ENCODE results near the gene MYOG.

The MYOG gene

GRCh38 chr1:203085528-203086406, at the start of gene MYOG:
MYOG (minus strand) TSS chr1:203086012; CDS start chr1:203085961, 51 bp downstream.
- no peak for DNase-seq (ENCODE audit: low spot score)

DNA sequence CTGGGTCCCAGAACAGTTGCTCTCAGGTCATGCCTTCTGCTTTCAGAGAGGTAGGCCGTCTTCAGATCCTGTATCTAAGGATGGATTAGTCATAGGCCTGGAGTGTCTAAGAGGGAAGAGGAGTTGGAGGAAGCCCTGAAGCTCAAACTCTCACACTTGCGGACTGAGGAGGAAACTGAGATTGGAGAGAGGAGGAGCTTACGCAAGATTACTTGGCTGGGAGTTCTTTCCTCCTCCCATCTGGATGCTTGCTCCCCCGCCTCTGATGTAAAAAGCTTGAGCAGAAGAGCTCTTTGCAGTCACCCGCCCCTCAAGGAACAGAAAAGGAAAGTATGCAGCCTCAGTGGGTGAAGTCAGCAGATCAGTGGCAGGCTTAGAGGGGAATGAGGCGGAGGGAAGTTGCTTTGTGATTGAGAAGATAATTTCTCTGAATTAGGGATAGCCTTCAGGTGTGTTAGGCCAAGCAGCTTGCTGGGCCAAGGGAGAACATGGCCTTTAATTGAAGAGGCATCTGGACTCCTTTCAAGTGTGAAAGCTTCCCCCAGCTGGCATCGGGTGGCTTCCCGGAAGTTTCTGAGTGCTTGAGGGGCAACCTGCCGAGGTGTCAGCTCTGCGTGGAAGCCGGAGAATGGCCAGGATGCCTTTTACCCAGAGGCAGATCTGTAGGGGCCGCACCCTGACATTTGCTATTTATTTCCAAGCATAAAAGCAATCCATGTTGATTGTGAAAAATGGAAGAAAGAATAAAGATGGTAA, 48.3 kb upstream of the MYOG start:
- no peak for DNase-seq (ENCODE audit: low spot score)

DNA sequence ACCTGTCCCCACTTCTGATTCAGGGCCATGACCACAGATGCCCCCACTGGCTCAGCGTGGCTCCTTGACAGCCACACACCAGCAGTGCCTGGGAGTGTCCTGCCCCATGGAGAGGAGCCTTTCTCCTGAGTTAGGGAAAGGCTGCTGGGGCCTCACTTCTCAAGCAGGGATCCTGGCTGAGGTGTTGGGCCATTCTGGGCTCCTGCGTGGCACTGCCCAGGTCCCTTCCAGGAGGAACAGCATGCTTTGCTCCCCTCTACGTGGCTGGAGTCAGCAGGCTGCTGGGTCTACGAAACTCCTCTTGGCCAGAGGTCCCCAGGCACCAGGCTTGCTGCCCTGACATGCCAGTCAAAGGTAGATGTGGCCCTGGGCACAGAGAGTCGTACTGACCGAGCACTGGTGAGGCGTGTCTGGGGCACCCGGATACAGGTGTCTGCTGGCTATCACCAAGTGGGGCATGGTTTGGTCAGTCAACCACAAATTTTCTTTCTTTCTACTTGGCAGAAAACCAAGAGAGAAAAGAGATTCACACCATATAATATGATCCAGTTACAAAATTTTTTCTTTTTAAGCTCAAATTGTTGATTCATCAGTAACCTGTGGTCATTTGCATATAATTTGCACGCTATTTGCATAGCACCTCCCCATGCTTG, 45.9 kb upstream of the MYOG start:
- DNase-seq (ENCODE audit: low spot score), result no peak

GRCh38 chr1:203130358-203130985, 44.7 kb upstream of the MYOG start:
- no peak for DNase-seq (ENCODE audit: low spot score)

DNA sequence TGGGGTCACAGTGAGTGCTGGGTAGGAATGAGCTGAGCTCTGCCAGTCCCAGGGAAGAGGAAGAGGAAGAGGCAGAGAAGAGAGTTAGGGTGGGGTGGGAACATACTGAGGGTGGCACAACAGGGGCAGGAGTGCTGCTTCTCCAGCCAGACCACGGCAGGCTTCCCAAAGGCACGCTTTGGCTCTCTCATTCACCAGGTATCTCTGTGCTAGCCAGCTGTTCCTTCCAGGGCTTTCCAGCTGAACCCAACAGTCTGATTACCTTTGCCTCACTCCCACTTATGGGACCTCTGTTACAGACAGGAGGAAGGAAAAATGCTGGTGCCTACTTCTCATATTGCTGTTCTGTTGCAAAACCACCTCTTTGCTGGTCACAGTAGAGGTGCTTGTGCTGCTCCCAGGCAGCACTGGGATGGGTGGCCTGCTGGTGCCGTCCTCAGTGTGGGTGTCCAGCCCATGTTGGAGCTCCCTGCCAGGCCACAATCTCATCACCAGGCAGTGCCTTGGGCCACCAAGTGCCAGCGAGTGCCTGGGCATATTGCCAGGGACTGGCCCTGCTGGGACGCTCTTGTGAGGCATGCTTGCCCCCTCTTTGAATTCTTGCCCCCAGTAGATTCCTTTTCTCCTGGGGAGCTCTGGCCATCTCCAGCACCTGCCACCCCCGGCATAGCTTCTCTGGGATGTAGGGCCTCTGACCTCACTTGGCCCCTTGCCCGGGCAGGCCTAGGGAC, 43.9 kb upstream of the MYOG start:
- no peak for DNase-seq (ENCODE audit: low spot score)

GRCh38 chr1:203128716-203129500, 43.1 kb upstream of the MYOG start:
- DNase-seq (ENCODE audit: low spot score), result no peak

GRCh38 chr1:203128431-203128715, 42.6 kb upstream of the MYOG start:
- no peak for DNase-seq (ENCODE audit: low spot score)

- DNase-seq (ENCODE audit: low spot score), result peak; percentile 28
These were observed 42.0 kb upstream of the MYOG start, which contains the start of gene ADORA1 for GRCh38 chr1:203127666-203128430. ADORA1 (plus strand) TSS chr1:203127726; CDS start chr1:203128842, 1,116 bp downstream.

- no peak for DNase-seq (ENCODE audit: low spot score)
These were observed 41.3 kb upstream of the MYOG start for GRCh38 chr1:203126866-203127665.

DNA sequence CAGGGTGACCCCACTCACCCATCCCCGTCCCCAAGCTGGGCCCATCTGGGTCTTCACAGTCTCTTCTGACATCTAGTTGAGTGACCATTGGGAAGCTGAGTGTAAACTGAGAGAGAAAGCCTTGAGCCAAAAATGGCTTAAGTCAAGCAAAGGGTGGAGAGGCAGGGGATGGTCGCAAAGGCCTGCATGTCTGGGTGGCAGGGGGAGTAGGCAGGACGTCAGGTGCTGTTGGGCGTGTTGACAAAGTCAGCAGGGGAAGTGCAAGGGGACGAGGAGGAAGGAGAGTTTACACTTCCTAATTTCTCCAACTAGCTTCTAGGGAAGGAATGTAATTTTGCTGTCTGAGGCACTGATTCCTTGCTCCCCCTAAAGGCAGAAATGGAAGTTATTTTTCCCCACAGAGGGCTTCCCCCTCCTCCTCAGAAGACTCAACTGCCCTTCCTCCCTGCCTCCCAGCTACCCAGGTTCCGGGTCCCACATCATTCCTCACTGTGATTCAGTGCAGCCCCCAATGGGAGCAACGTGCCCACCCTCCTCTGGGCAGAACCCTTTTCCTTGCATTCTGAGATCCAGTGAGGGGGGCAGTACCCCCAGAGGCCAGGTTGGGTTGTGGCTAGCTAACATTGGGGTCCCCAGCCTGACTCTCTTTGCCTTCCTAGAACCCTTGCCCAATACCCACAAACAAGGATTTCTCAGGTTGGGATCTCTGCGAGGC, 40.5 kb upstream of the MYOG start:
- DNase-seq (ENCODE audit: low spot score), result no peak

- no peak for DNase-seq (ENCODE audit: low spot score)
These were observed 38.9 kb upstream of the MYOG start for GRCh38 chr1:203124546-203125317.

- DNase-seq (ENCODE audit: low spot score), result no peak
These were observed 38.2 kb upstream of the MYOG start for GRCh38 chr1:203124011-203124410.

GRCh38 chr1:203122159-203122558, 36.3 kb upstream of the MYOG start:
- DNase-seq (ENCODE audit: low spot score), result no peak

GRCh38 chr1:203121186-203122015, 35.6 kb upstream of the MYOG start:
- DNase-seq (ENCODE audit: low spot score), result no peak

DNA sequence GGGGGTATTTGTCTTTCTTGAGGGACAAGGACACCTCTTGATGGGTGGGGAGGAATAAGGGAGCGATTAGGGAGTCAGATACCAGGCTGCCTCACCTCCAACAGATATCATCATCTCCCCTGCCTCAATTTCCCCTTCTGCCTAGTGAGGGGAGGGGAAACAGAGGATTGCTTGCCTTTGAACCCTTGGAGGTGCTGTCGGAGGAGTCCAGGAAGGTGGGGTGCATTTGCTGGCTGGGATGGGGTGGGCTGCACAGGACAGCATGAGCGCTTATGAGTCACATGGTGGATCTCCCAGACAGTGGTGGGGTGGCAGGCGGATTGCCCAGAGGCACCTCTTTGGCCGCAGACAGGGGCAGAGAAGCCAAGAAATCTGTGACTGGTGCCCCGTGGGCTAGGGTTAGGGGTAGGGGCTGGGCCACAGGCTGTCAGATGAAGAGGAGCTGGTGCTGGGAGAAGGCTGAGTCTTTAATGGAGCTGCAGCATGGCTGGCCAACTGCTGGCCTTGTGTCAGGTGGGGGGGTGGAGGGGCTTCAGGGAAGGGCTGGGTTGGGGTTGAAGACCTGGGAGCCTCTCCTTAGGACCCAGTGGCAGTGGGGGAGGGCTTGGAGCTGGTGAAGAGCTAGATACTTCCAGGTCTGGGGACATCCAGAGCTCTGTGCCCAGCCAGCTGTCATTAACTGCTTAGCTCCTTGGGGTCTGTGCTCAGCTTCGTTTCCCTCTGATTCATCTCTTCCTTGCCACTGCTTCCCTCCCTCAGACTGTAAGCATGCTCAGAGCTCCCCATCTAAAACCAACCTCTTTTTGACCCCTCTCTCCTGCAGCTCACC, 34.7 kb upstream of the MYOG start:
- no peak for DNase-seq (ENCODE audit: low spot score)
